ENCODE data around the gene NUDT5.

GRCh38 chr10:12193193-12193592, 2.5 kb downstream of the NUDT5 start:
- TF ChIP-seq EZH2phosphoT487 (IDR thresholded peaks at IDR 0.05; ENCODE audit: insufficient read depth, low read depth) (no peak), EZH2 (IDR thresholded peaks at IDR 0.05; ENCODE audit: insufficient read depth, poor library complexity, severe bottlenecking) (no peak)

All from GM23248 (cell line).